NCI-H1092 (cell line): ENCODE data around the gene CTU2.
A peak's percentile ranks its signal among the peaks of the same experiment; 100 is the strongest.

Experiments used
- DNase-seq: peaks from one replicate; lab custom pipeline; 2025; lab: John Stamatoyannopoulos, UW

Gene CTU2

DNA sequence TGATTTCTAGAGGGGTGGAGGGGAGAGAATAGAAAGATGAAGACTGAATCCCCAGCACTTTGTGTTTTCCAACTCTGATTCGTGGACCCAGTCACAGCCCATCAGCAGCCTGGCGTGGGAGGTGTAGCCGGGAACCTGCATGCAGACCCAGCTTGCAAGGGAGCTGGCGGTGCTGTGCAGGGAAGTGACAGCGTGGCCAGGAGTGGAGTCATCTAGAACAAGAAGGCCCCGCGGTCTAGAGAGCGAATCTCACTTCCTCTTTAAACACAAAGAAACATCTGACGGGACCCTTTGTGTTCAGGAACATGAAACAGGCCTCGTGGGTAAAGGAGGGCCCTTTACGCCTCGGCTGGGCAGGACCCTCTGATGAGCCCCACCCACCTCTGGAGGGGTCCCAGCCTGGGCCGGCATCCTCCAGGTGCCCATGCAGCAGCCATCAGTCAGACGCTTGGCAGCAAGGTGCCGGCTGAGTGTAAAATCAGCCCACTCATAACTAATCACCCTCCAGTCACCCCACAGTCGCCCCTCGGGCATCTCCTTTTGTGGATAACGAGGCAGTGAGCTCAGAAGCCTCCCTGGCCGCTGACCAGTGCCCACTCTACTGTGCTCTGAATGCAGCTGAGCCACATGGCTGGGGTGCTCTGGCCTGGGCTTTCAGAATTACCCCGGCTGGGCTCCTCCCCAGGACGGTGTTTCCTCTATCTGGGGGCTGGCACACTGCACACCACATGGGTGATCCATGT is 24.4 kb upstream of the CTU2 start:
- no peak for DNase-seq

DNA sequence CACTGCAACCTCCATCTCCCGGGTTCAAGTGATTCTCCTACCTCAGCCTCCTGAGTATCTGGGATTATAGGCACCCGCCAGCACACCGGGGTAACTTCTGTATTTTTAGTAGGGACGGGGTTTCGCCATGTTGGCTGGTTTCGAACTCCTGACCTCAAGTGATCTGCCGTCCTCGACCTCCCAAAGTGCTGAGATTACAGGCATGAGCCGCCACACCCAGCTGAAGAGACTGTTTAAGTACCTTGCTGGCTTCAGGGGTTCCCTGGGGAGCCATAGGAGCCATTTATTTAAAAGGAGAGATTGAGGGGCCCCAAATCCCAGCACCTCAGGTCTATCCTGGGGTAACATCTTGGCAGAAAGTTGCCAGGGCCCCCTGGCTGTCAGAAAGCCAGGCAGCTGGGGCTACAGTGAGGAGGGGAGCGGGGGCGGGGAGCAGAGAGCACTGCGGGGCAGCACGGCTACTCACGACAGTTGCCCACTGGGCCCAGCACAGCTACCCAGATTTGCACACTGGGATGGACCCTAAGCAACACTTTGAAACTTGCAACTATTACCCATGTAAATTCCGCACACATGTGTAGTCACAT is 21.6 kb upstream of the CTU2 start:
- DNase-seq, result no peak

DNA sequence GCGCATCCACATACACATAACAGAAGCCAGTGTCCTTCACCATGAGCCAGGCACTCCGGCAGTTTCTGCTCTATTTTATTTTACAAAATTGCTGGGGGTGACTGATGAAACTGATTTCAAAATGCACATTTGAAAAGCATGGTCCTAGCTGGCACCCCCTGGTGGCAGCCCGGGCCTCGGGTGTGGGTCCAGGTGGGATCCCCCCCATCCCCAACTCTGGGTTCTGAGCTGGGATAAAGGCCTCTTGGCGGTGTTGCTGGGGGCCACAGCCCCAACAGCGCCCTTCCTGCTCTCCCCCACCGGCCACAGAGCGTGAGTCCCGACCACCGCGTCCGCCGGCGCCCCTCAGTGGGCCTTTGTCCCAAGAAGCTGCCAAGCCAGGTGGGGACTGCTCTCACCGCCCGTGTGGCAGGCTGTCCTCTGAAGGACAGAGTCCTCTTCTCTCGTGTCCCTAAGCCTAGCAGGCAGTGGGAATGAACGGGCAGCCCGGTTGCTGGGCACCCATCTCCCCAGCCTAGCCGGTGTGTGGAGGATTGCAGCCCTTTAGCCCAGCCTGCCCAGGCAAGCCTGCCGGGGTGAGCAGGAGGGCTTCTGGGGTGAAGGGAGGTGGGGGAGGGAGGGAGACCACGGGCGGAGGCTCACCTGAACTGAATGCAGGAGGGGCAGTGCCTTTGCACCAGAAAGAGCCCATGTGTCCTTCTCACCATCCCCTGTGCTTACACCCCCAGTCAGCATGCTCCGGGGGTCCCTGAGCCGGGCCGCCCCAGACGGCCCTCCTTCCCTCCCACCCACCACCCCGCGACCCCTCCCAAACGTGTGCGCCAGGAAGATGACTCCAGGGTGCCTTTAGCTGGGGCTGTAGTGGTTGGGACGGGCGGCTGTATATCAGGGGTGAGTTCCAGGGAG is 20.9 kb upstream of the CTU2 start:
- DNase-seq, result no peak

DNA sequence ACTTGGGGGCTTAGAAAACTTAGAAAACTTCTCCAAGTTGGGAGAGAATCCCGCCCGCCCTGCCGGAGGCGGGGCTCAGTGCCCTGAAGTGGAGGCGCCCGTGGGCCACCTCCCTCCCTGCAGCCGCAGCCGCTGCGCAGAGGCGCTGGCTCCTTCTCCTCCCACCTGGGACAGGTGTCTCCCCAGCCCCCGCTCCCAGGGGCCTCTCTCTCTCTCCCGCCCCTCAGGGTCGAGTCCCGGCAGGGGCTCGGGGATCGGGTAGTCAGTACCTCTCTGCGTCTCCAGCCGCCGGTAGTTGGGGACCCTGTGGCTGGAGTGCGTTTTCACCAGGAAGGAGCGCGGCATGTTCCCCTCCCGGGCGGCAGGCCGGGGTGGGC is 20.3 kb upstream of the CTU2 start:
- DNase-seq, result no peak

DNA sequence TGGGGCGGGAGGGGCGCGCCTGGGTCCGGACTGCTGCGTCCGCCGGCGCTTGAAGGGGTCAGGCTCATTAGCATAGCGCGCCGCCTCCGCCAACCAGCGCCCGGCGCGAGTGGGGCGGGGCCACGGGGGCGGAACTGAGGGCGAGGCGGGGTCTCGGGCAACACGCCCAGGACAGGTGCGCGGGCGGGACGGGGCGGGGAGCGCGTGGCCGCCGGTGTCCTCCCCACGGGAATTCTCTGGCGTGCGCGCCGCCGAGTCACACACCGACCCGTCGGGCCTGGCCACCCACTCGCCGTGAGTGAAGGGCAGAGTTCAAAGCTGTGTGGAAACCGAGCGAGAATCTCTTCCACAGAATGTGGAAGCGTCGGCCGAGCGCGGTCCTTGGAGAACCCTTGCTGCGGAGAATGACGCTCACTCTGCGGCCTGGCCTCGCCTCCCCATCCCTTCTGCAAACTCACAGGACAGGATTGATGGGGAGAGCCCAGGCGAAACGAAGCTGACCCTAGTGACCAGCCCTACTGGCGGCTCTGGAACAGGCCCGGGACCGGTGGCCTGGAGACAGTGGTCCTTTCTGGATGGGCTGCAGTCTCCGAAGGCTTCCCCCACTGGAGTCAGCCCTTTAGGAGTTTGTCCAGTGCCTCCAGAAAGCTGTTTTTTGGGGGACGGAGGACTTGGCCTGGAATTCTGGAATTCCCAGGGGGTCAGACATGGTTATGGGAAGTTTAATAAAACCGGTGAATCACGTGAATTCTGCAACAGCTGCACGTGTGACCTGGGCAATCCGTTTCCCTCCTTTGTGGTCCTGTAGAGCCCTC is 19.7 kb upstream of the CTU2 start, which contains the start of gene SNAI3:
TSS of gene SNAI3 (minus strand) at position 69 of the 815 bp plus-strand sequence. CDS start 101 bp downstream, outside the sequence.
- peak; percentile 53 for DNase-seq

DNA sequence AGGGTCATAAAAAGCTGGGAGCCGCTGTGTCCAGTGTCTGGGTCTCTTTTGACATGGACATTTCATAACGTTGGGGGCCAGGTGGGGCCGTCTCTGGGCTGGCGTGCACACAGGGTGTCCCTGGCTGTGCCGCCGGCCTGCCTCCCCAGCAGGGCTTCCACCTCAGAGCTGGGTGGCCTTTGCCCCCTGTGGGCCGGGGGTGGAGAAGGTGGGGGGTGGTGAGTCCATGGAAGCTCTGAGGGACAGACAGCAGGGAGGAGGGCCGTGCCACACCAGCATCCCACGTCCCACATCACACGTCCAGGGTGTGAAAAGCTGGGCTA is 19.1 kb upstream of the CTU2 start:
- DNase-seq, result no peak

DNA sequence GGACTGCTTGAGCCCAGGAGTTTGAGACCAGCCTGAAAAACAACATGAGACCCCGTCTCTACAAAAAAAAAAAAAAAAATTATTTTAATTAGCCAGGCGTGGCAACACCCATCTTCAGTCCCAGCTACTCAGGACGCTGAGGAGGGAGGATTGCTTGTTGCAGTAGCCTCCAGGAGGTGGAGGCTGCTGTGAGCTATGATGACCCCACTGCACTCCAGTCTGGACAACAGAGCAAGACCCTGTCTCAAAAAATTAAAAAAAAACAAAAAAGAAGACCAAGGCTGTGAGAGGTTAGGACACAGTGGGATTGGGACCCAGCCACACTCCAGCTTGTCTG is 18.7 kb upstream of the CTU2 start:
- no peak for DNase-seq

- no peak for DNase-seq
These were observed 18.1 kb upstream of the CTU2 start for GRCh38 chr16:88688013-88688778.

DNA sequence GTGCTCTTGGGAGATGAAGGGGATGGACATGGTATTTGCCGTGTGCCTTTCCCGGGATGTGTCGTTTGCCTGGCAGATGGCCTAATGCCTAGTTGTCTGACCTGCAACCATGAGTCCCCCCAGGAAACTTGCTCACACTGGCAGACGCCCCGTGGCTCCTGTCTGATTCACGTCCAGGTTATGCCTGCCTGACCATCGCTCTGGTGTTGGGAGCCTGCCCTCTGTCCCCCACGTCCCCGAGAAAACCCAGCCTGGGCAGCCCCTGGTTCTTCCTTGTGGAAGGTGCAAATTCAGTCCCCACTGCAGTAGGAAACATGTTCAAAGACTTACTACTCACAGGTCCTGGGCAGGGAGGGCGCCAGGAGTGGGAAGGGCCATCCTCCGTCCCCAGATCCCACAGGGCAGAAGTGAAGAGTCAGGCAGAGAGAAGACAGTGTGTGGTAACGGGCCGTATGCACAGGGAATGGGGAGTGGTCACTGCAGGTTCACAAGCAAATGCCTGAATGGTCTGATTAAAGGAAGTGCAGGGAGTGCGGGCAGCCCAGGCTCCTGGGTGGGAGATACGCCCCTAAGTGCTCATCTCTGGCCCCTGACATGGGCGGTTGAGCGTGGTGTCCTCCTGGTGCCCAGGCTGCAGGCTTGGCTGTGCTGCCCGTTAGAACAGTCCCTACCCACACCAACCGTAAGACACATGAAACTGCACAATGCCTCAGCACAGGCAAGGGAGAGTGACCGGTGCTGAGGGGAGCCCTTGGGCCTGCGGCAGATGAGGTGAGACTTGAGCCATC is 15.8 kb upstream of the CTU2 start:
- no peak for DNase-seq

- DNase-seq, result no peak
These were observed 15.0 kb upstream of the CTU2 start for GRCh38 chr16:88691129-88691813.

DNA sequence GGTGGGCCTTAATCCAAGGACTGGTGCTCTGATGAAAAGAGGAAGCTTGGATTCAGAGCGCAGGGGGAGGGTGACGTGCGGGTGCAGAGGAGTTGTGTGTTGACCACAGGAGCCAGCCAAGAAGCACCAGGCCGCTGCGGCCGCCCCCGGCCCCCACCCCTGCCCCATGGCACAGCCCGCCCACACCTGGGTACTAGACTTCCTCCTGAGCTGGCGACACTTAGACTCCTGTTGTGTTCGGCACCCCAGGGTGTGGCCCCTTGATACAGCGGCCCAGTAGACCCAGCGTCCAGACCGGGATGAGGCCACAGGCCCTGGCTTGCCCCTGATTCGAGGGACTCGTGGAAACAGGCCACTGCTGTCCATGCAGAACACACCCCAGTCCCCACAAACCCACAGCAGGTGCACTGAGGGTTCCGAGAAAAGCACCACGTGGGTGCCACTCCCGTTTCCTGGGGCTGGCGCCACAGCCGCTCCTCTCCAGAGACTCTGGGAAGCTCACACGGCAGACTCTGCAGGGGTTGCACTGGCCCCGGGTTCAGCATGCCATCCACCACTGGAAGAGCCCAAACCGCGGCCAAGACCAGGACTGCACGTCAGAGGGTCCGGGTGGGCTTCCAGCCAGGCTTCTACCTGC is 14.3 kb upstream of the CTU2 start:
- DNase-seq, result no peak

DNA sequence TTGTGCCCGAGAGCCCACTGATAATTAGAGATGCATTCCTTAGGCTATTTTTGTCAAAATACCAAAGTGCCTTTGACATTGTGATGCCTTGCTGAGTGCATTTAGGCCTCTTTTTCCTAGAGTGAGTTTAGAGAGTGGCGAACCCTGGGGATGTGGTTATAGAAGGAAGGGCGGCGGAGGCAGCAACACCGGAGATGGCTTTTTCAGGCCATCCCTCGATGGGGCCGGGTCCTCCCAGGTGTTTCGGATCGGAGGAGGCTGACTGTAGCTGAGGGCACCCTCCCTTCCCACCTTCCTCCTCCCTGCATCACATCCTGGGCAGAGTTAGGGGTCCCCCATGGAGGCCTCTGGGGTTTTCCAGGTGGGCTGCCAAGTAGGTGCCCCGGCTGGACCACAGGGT is 13.4 kb upstream of the CTU2 start:
- no peak for DNase-seq

GRCh38 chr16:88693420-88694177 is 12.7 kb upstream of the CTU2 start:
- no peak for DNase-seq

DNA sequence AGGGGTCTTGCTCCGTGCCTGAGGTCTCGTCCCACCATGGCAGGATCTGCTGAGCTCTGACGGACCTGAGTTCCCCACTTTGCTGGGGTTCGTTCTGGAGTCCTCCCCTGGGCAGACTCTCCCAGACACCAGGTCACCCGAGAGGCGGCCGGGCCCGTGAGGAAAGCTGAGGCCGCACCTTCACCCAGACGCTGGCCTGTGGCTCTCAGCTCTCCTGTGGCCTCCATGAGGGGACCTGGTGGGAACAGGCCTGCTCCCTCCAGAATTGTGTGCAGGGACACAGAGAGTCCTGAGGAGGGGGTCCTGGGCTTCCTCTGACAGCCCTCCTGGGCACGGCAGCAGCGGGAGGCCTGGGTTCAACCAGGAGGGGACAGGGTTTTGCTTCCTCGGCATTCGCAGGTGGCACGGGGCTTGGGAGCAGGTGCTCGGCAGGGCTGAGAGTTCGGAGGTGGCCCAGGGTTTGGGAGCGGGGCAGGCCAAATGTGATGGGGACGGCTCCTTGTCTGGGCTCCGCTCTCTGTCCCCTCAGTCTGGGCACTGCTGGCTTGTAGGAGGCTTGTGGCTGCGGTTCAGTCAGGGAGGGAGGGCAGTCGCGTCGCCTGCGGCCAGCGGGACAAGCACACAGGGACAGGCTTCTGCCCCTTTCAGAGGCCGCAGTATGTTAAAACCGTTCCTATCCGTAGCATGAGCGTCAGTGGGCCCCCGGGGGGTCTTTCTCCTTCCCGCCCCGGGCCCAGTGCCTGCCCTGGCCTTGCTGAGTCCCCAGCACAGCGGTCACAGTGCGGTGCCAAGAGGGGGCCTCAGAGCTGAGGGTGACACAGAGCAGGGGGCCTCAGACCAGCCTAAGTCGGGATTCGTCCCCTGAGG is 11.8 kb upstream of the CTU2 start:
- no peak for DNase-seq

DNA sequence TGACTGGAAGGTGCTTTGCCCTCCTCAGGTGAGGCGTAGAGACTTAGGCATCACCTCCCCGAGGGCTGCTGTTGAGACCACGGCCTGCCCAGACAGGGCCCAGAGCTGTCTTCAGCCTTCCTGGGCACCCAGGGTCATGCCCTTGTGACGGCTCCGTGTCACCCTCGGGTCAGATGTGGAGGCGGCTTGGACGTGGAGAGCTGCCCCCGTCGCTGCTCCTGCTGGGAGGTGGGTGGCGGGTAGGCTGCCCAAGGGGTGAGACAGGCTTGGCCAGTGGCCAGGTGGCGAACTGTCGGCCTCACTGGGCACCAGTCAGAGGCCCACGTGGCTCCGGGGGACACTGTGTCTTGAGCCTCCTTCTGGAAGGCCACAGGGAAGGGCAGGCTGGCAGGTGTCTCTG is 11.1 kb upstream of the CTU2 start:
- no peak for DNase-seq

- DNase-seq, result no peak
These were observed 10.6 kb upstream of the CTU2 start for GRCh38 chr16:88695753-88696152.

GRCh38 chr16:88696441-88696840 is 9.9 kb upstream of the CTU2 start:
- no peak for DNase-seq
